K562 treated with DMSO at 1 percent for 12 hours (cell line): Measurements from ENCODE around the gene DBX1. TPM values are rescaled to one million over a fixed set of nuclear protein-coding genes. Genes with fewer than 3 reads are reported as not detected.

ENCODE experiments used
- total RNA-seq: library from RNA; unstranded; fragments of 300-600 nt; gene quantifications from 2 replicates; pipeline ENCODE4 v1.2.3, GENCODE V29; 2022; ENCODE audit not compliant: insufficient read depth

DBX1 gene, protein sequence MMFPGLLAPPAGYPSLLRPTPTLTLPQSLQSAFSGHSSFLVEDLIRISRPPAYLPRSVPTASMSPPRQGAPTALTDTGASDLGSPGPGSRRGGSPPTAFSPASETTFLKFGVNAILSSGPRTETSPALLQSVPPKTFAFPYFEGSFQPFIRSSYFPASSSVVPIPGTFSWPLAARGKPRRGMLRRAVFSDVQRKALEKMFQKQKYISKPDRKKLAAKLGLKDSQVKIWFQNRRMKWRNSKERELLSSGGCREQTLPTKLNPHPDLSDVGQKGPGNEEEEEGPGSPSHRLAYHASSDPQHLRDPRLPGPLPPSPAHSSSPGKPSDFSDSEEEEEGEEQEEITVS
- not detected in 2 replicates for total RNA-seq

GRCh38 chr11:20160425-20161229 is at the start of gene DBX1:
Gene DBX1, minus strand, starts transcription at chr11:20160475. Its CDS starts 151 bp downstream, at chr11:20160324.

Other genes starting within 250 kb of the DBX1 start
- 71.8 and 94.2 TPM in 2 replicates for gene HTATIP2, start 203.2 kb upstream of the DBX1 start, total RNA-seq
- 7.4 and 23.3 TPM in 2 replicates for gene PRMT3, start 227.2 kb upstream of the DBX1 start, total RNA-seq